SHP77 (cell line): ENCODE measurements around the gene ZNF419.

Source experiments
- DNase-seq, 2 experiments: peaks; one replicate each; lab custom pipeline; 2025; lab: John Stamatoyannopoulos, UW

ZNF419 gene

GRCh38 chr19:57537953-57538547 is 50.5 kb downstream of the ZNF419 start:
- DNase-seq = no peak
